DOHH2 (cell line): ENCODE results near the gene HSPH1.

Experiments
- EZH2phosphoT487 ChIP-seq: fragments of 200-600 bp; sonication (generic); IDR thresholded peaks from 2 replicates; pipeline ENCODE4 v1.6.1; 2017; ENCODE audit warnings: borderline replicate concordance, mild to moderate bottlenecking, antibody characterized with exemption, low read length, moderate library complexity, mixed read lengths
- TF ChIP-seq, protein P1 (sequence below): fragments of 200-600 bp; sonication (generic); IDR thresholded peaks from one replicate; pipeline ENCODE4 v1.5.1; 2014; ENCODE audit warnings: antibody characterized with exemption, mild to moderate bottlenecking, low read depth, low read length; ENCODE audit not compliant: poor library complexity, severe bottlenecking

DNA sequence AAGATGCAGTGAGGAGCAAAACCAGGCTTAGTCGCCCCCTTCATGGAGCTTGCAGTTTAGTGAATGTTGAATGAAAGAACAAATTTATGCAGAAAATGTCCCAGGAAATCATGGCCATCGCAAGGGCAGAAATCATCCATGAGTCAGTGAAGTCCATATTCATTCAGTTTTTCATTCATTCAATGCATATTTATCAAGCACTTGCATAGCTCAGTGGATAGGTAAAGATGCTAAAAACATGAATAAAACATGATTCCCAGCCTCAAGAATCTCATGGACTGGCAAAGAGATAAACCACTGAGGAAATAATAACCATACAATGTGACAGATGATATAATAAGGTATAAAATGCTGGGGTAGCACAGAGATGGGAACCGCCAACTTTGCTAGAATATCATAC lies 58.8 kb downstream of the HSPH1 start:
- TF ChIP-seq, protein P1, sequence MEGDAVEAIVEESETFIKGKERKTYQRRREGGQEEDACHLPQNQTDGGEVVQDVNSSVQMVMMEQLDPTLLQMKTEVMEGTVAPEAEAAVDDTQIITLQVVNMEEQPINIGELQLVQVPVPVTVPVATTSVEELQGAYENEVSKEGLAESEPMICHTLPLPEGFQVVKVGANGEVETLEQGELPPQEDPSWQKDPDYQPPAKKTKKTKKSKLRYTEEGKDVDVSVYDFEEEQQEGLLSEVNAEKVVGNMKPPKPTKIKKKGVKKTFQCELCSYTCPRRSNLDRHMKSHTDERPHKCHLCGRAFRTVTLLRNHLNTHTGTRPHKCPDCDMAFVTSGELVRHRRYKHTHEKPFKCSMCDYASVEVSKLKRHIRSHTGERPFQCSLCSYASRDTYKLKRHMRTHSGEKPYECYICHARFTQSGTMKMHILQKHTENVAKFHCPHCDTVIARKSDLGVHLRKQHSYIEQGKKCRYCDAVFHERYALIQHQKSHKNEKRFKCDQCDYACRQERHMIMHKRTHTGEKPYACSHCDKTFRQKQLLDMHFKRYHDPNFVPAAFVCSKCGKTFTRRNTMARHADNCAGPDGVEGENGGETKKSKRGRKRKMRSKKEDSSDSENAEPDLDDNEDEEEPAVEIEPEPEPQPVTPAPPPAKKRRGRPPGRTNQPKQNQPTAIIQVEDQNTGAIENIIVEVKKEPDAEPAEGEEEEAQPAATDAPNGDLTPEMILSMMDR = no peak
- no peak for TF ChIP-seq EZH2phosphoT487
